GM12891 (cell line): Measurements from ENCODE around the gene ABCB6.

Experiments
- POLR2A ChIP-seq: IDR thresholded peaks from 2 replicates; pipeline ENCODE4 v1.6.1; 2011; ENCODE audit warnings: low read depth, low read length, control low read depth
- POLR2AphosphoS5 ChIP-seq: IDR thresholded peaks from 2 replicates; pipeline ENCODE4 v1.6.1; 2011; ENCODE audit warnings: low read depth, low read length, control low read depth
- TAF1 ChIP-seq: IDR thresholded peaks from 2 replicates; pipeline ENCODE4 v1.6.1; 2011; ENCODE audit warnings: low read depth, low read length, control low read depth

DNA sequence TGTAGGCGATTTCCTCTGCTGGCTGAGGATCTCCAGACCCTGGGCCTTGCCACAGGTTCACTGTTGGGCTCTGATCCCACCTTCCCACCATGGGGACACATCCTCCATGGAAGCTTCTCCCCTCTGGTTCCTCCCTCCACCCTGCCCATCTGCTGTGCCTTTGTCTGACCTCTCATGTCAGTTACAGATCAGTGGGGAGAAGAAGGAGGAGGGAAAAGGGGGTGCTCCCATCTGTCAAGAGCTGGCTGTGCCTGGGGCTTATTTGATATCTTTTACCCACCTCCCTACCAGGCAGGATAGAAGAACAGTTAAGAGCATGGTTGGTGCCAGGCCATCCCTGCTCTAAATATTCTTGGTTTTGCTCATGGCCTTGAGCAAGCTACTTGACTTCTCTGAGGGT lies 48.1 kb upstream of the ABCB6 start:
- no peak for TF ChIP-seq POLR2A
- no peak for TF ChIP-seq POLR2AphosphoS5
- no peak for TF ChIP-seq TAF1
